C4-2B (cell line): ENCODE results near the gene PRKCZ.

Source experiments
- H3K27ac ChIP-seq: fragments of 450-650 bp; 2 replicates; pipeline ENCODE4 v1.5.1; 2017
- CTCF ChIP-seq: fragments of 450-650 bp; conservative IDR thresholded peaks from 2 replicates; pipeline ENCODE4 v1.5.1; 2017; ENCODE audit warnings: mild to moderate bottlenecking
- ZFX ChIP-seq: fragments of 450-650 bp; IDR thresholded peaks from 2 replicates; pipeline ENCODE4 v1.6.1; 2017

PRKCZ gene

GRCh38 chr1:2172551-2173146, 122.4 kb downstream of the PRKCZ start:
- H3K27ac ChIP-seq = no peak overlapping the region

GRCh38 chr1:2173546-2174347, 123.5 kb downstream of the PRKCZ start:
- H3K27ac ChIP-seq = no peak overlapping the region
- TF ChIP-seq ZFX (no peak), CTCF (0 out of 2 replicates have a peak, but pooled peaks have one; percentile 62)

More at GRCh38 chr1:2172551-2173146, 122.4 kb downstream of the PRKCZ start:
- TF ChIP-seq CTCF = no peak
- TF ChIP-seq ZFX = no peak

- peak; percentile 98 for TF ChIP-seq CTCF
- TF ChIP-seq ZFX = no peak
- H3K27ac ChIP-seq = no peak overlapping the region
These were observed 124.3 kb downstream of the PRKCZ start for GRCh38 chr1:2174348-2175054.

- TF ChIP-seq CTCF (no peak), ZFX (no peak)
These were observed 124.8 kb downstream of the PRKCZ start for GRCh38 chr1:2175055-2175414.

GRCh38 chr1:2175681-2176454, 125.7 kb downstream of the PRKCZ start:
- no peak overlapping the region for H3K27ac ChIP-seq
- no peak for TF ChIP-seq CTCF
- TF ChIP-seq ZFX = no peak

More at GRCh38 chr1:2175055-2175414, 124.8 kb downstream of the PRKCZ start:
- no peak overlapping the region for H3K27ac ChIP-seq

GRCh38 chr1:2176615-2177014, 126.4 kb downstream of the PRKCZ start:
- no peak overlapping the region for H3K27ac ChIP-seq
- TF ChIP-seq ZFX (no peak), CTCF (no peak)
